Aorta (tissue), 5 donors: ENCODE results near the gene DPPA4. TPM values are rescaled to one million over a fixed set of nuclear protein-coding genes. Genes with fewer than 3 reads are reported as not detected.

Experiments used
- ATAC-seq: fragments of 200-7000 bp; cut with Tn5 transposase; one replicate; pipeline ENCODE4 v1.9.1; 2022; ENCODE audit warnings: moderate library complexity; ENCODE audit not compliant: low FRiP score
- DNase-seq, 2 donors: peaks; one replicate each; pipeline ENCODE4 v3.0.0-alpha.2; 2020
- H3K27ac ChIP-seq, 2 donors: one replicate each; pipeline ENCODE4 v1.5.1; 2013; ENCODE audit warnings: low read length in 2 of 2, mild to moderate bottlenecking in 2 of 2, moderate library complexity in 2 of 2, control low read depth in 1 of 2, inconsistent platforms in 1 of 2, low read depth in 1 of 2
- H3K27me3 ChIP-seq, 2 donors: one replicate each; pipeline ENCODE4 v1.6.1; 2013; ENCODE audit warnings: control low read depth in 1 of 2, low read length in 1 of 2, mild to moderate bottlenecking in 1 of 2, moderate library complexity in 1 of 2; ENCODE audit not compliant: insufficient read depth in 2 of 2, control insufficient read depth in 1 of 2
- H3K36me3 ChIP-seq, 2 donors: one replicate each; pipeline ENCODE4 v1.6.1; 2013; ENCODE audit warnings: control low read depth in 1 of 2, low read length in 1 of 2, mild to moderate bottlenecking in 1 of 2; ENCODE audit not compliant: insufficient read depth in 2 of 2, control insufficient read depth in 1 of 2
- H3K4me1 ChIP-seq, 2 donors: one replicate each; pipeline ENCODE4 v1.6.1; 2013; ENCODE audit warnings: low read length in 2 of 2, control low read depth in 1 of 2, mild to moderate bottlenecking in 1 of 2, moderate library complexity in 1 of 2; ENCODE audit not compliant: insufficient read depth in 2 of 2, control insufficient read depth in 1 of 2
- H3K4me3 ChIP-seq, 2 donors: one replicate each; pipeline ENCODE4 v1.5.1; 2013; ENCODE audit warnings: low read length in 2 of 2, control low read depth in 1 of 2, mild to moderate bottlenecking in 1 of 2
- H3K9me3 ChIP-seq: one replicate; pipeline ENCODE4 v1.6.1; 2013; ENCODE audit warnings: mild to moderate bottlenecking, low read length; ENCODE audit not compliant: control insufficient read depth
- WGBS, 2 donors: extraction: QIAGEN DNeasy Blood & Tissue Kit; methylation state at CpG; one replicate each; pipeline ENCODE4 v1.1.7; 2013; 5-methylcytosine and 5-hydroxymethylcytosine counted together
- intact Hi-C, 2 donors: fragments of 100-400 bp; cut with DNase I; formaldehyde crosslinking; loops; one replicate each; pipeline versions ENCODE4 v1.14.2 to v1.15.0; 2022
- polyA plus RNA-seq, 2 donors: library from polyadenylated mRNA; stranded (reverse); fragments of 200-250 nt; gene quantifications; one replicate each; pipeline ENCODE4 v1.2.3, GENCODE V29; 2013
- total RNA-seq, 2 donors: library from RNA; stranded (reverse); fragmentation: NEBNext Ultra II Directional; extraction: Animal tissue kit (Norgen Biotek cat#: 25700); gene quantifications; one replicate each; pipeline ENCODE4 v1.2.1, GENCODE V29; 2021
- donor health status: healthy with polysubstance abuse.
- donor health status: Bipolar disorder and iron deficiency.
- donor health status: DM: no; HTN: no; CAD: no.
- donor health status: DM: no; HTN: no; CAD: no.
- donor health status: DM: yes; HTN: yes; CAD: no.

DPPA4 gene
- total and polyA plus RNA-seq, 4 donors = not detected

GRCh38 chr3:109325657-109326056 is 11.7 kb downstream of the DPPA4 start:
- Histone ChIP-seq H3K36me3 (no peaks in the 10 kb centered on the region), H3K4me3 (no peak overlapping the region), H3K4me1 (no peaks in the 10 kb centered on the region), H3K27me3 (no peaks in the 10 kb centered on the region), H3K9me3 (no peaks in the 10 kb centered on the region), H3K27ac (no peak overlapping the region)
- DNase-seq (no peak), ATAC-seq (no peak)
- intact Hi-C loops = no loop called here
- 22 to 24% methylated on average over 3 of the region's 3 CpGs for WGBS, 2 donors

GRCh38 chr3:109325109-109325508 is 12.2 kb downstream of the DPPA4 start:
- Histone ChIP-seq H3K27me3 (no peaks in the 10 kb centered on the region), H3K4me3 (no peak overlapping the region), H3K4me1 (no peaks in the 10 kb centered on the region), H3K36me3 (no peaks in the 10 kb centered on the region), H3K9me3 (no peaks in the 10 kb centered on the region), H3K27ac (no peak overlapping the region)
- WGBS, 2 donors = 79 to 81% methylated on average over 5 of the region's 5 CpGs
- no peak for DNase-seq
- no peak for ATAC-seq
- intact Hi-C loops = no loop called here

GRCh38 chr3:109316162-109316730 is 21.1 kb downstream of the DPPA4 start, which contains the start of gene DPPA2:
Gene DPPA2 (minus strand): TSS chr3:109316517. CDS start chr3:109314542, 1,975 bp downstream.
- WGBS, 2 donors = 82 to 87% methylated on average over 21 of the region's 21 CpGs
- no peaks in the 10 kb centered on the region for H3K36me3 ChIP-seq

GRCh38 chr3:109313061-109313460 is 24.3 kb downstream of the DPPA4 start:
- intact Hi-C loops = no loop called here
- DNase-seq (no peak), ATAC-seq (no peak)
- Histone ChIP-seq H3K9me3 (no peaks in the 10 kb centered on the region), H3K4me3 (no peak overlapping the region), H3K4me1 (no peaks in the 10 kb centered on the region), H3K36me3 (no peaks in the 10 kb centered on the region), H3K27me3 (no peaks in the 10 kb centered on the region), H3K27ac (no peak overlapping the region)
- 56 to 76% methylated on average over 1 of the region's 1 CpG for WGBS, 2 donors

More at GRCh38 chr3:109316162-109316730, 21.1 kb downstream of the DPPA4 start, which contains the start of gene DPPA2:
- H3K9me3 ChIP-seq = no peaks in the 10 kb centered on the region
- ATAC-seq (no peak), DNase-seq (no peak)
- intact Hi-C loops = no loop called here
- no peaks in the 10 kb centered on the region for H3K4me1 ChIP-seq
- H3K27ac ChIP-seq = no peak within 1 kb of the TSS
- no peaks in the 10 kb centered on the region for H3K27me3 ChIP-seq
- no peak within 1 kb of the TSS for H3K4me3 ChIP-seq

- intact Hi-C loops = no loop called here
- 41 to 58% methylated on average over 2 of the region's 2 CpGs for WGBS, 2 donors
- no peak for ATAC-seq
- Histone ChIP-seq H3K27me3 (no peaks in the 10 kb centered on the region), H3K27ac (no peak overlapping the region), H3K4me3 (no peak overlapping the region), H3K4me1 (no peaks in the 10 kb centered on the region), H3K9me3 (no peaks in the 10 kb centered on the region), H3K36me3 (no peaks in the 10 kb centered on the region)
- DNase-seq = no peak
Observed at GRCh38 chr3:109297496-109297895, 39.9 kb downstream of the DPPA4 start.

- Histone ChIP-seq H3K36me3 (no peaks in the 10 kb centered on the region), H3K27ac (no peak overlapping the region), H3K4me1 (no peaks in the 10 kb centered on the region), H3K27me3 (no peaks in the 10 kb centered on the region), H3K9me3 (no peaks in the 10 kb centered on the region), H3K4me3 (no peak overlapping the region)
- intact Hi-C loops = no loop called here
- DNase-seq (no peak), ATAC-seq (no peak)
Observed at GRCh38 chr3:109284071-109284470, 53.3 kb downstream of the DPPA4 start.

- Histone ChIP-seq H3K27me3 (no peaks in the 10 kb centered on the region), H3K27ac (no peak overlapping the region), H3K4me3 (no peak overlapping the region), H3K4me1 (no peaks in the 10 kb centered on the region), H3K9me3 (no peaks in the 10 kb centered on the region), H3K36me3 (no peaks in the 10 kb centered on the region)
- WGBS, 2 donors = 69 to 80% methylated on average over 1 of the region's 1 CpG
- DNase-seq (no peak), ATAC-seq (no peak)
- intact Hi-C loops = no loop called here
Observed at GRCh38 chr3:109278546-109278945, 58.8 kb downstream of the DPPA4 start.

GRCh38 chr3:109278141-109278540 is 59.2 kb downstream of the DPPA4 start:
- H3K27me3 ChIP-seq = no peaks in the 10 kb centered on the region
- no peaks in the 10 kb centered on the region for H3K9me3 ChIP-seq
- H3K4me3 ChIP-seq = no peak overlapping the region
- no peaks in the 10 kb centered on the region for H3K36me3 ChIP-seq
- 35 to 36% methylated on average over 3 of the region's 3 CpGs for WGBS, 2 donors
- intact Hi-C loops = no loop called here
- ATAC-seq (no peak), DNase-seq (no peak)
- no peaks in the 10 kb centered on the region for H3K4me1 ChIP-seq
- no peak overlapping the region for H3K27ac ChIP-seq
